Esophagus squamous epithelium (tissue), 5 donors: Measurements from ENCODE around the gene FGF11. TPM values are rescaled to one million over a fixed set of nuclear protein-coding genes. Genes with fewer than 3 reads are reported as not detected.

Experiments
- DNase-seq: peaks from one replicate; lab custom pipeline; 2025; lab: John Stamatoyannopoulos, UW
- H3K27ac ChIP-seq, 4 donors: fragments of 200-600 bp; sonication (generic); one replicate each; pipeline ENCODE4 v1.5.1; 2016 to 2019; ENCODE audit warnings: mild to moderate bottlenecking in 1 of 4
- H3K27me3 ChIP-seq, 4 donors: fragments of 200-600 bp; sonication (generic); 1 replicate in 3 of 4; 2 replicates in 1 of 4; pipeline versions ENCODE4 v1.5.1 to v1.6.0; 2017 to 2021; ENCODE audit warnings: antibody characterized with exemption in 1 of 4
- H3K36me3 ChIP-seq, 3 donors: fragments of 200-600 bp; sonication (generic); one replicate each; pipeline ENCODE4 v1.5.1; 2016 to 2019
- H3K4me1 ChIP-seq, 3 donors: fragments of 200-600 bp; sonication (generic); one replicate each; pipeline ENCODE4 v1.5.1; 2017 to 2019
- H3K4me3 ChIP-seq, 4 donors: fragments of 200-600 bp; sonication (generic); 1 replicate in 3 of 4; 2 replicates in 1 of 4; pipeline ENCODE4 v1.5.1; 2016 to 2019; ENCODE audit warnings: mild to moderate bottlenecking in 2 of 4, moderate library complexity in 1 of 4
- H3K9me3 ChIP-seq, 3 donors: fragments of 200-600 bp; sonication (generic); one replicate each; pipeline ENCODE4 v1.5.1; 2016 to 2019
- CTCF ChIP-seq, 6 experiments: fragments of 450-650 bp in 4 of 6; fragments of 200-600 bp in 2 of 6; sonication (generic) in 2 of 6; IDR thresholded peaks; one replicate each; pipeline ENCODE4 v1.5.1; 2016 to 2019; ENCODE audit warnings: antibody characterized with exemption in 6 of 6, mild to moderate bottlenecking in 4 of 6, moderate library complexity in 4 of 6
- POLR2A ChIP-seq, 4 donors: fragments of 450-650 bp; IDR thresholded peaks; one replicate each; pipeline ENCODE4 v1.6.1; 2017; ENCODE audit warnings: antibody characterized with exemption in 4 of 4, mild to moderate bottlenecking in 4 of 4, moderate library complexity in 3 of 4
- WGBS, 2 donors: methylation state at CpG; one replicate each; pipeline ENCODE4 v1.1.5; 2018; 5-methylcytosine and 5-hydroxymethylcytosine counted together
- intact Hi-C: fragments of 100-400 bp; cut with DNase I; formaldehyde crosslinking; loops from one replicate; pipeline ENCODE4 v1.15.0; 2022
- total RNA-seq, 4 donors: library from RNA; depleted of rRNA; stranded (reverse); fragments of >200 nt; gene quantifications; one replicate each; pipeline ENCODE4 v1.1.0, GENCODE V29; 2016
- donor health status: DM: yes; HTN: yes; CAD: no.

FGF11 gene
- total RNA-seq, 4 donors from 2014 or later: 2.7 to 18.1 (median 6.1) TPM

- no peak overlapping the region for H3K27ac ChIP-seq
- no peaks in the 10 kb centered on the region for H3K4me1 ChIP-seq
- TF ChIP-seq POLR2A (IDR thresholded peaks at IDR 0.05): no peak
- TF ChIP-seq CTCF (IDR thresholded peaks at IDR 0.05): no peak
- H3K36me3 ChIP-seq: no peaks in the 10 kb centered on the region
- no peaks in the 10 kb centered on the region for H3K9me3 ChIP-seq
- no peaks in the 10 kb centered on the region for H3K27me3 ChIP-seq
- intact Hi-C loops: no loop called here
- H3K4me3 ChIP-seq: no peak overlapping the region
- DNase-seq: no peak
- 84 to 90% methylated on average over 4 to 5 of the region's 8 CpGs for WGBS, 2 donors
These were observed 13.6 kb upstream of the FGF11 start for GRCh38 chr17:7425756-7426155.

GRCh38 chr17:7426203-7426863, 13.0 kb upstream of the FGF11 start:
- 94 to 95% methylated on average over 20 to 21 of the region's 33 CpGs for WGBS, 2 donors
- Histone ChIP-seq H3K36me3 (no peaks in the 10 kb centered on the region), H3K4me1 (no peaks in the 10 kb centered on the region), H3K9me3 (no peaks in the 10 kb centered on the region), H3K4me3 (no peak overlapping the region), H3K27me3 (no peaks in the 10 kb centered on the region), H3K27ac (no peak overlapping the region)
- DNase-seq: no peak
- intact Hi-C loops: no loop called here
- TF ChIP-seq CTCF (IDR thresholded peaks at IDR 0.05): no peak
- TF ChIP-seq POLR2A (IDR thresholded peaks at IDR 0.05): no peak

GRCh38 chr17:7426896-7427489, 12.3 kb upstream of the FGF11 start:
- Histone ChIP-seq H3K36me3 (no peaks in the 10 kb centered on the region), H3K4me1 (no peaks in the 10 kb centered on the region), H3K27ac (no peak overlapping the region), H3K9me3 (no peaks in the 10 kb centered on the region), H3K4me3 (no peak overlapping the region), H3K27me3 (no peaks in the 10 kb centered on the region)
- WGBS, 2 donors: 73 to 81% methylated on average over 2 to 4 of the region's 29 CpGs
- no peak for DNase-seq
- intact Hi-C loops: no loop called here
- TF ChIP-seq POLR2A (IDR thresholded peaks at IDR 0.05) (no peak), CTCF (IDR thresholded peaks at IDR 0.05) (no peak)

- Histone ChIP-seq H3K9me3 (no peaks in the 10 kb centered on the region), H3K36me3 (no peaks in the 10 kb centered on the region), H3K4me1 (no peaks in the 10 kb centered on the region), H3K4me3 (no peak overlapping the region), H3K27ac (no peak overlapping the region), H3K27me3 (no peaks in the 10 kb centered on the region)
- DNase-seq: no peak
- no peak for TF ChIP-seq POLR2A (IDR thresholded peaks at IDR 0.05)
- no peak for TF ChIP-seq CTCF (IDR thresholded peaks at IDR 0.05)
- intact Hi-C loops: no loop called here
- WGBS, 2 donors: 88 to 93% methylated on average over 5 to 7 of the region's 7 CpGs
These were observed 11.8 kb upstream of the FGF11 start for GRCh38 chr17:7427549-7427948.

GRCh38 chr17:7428557-7428956, 10.8 kb upstream of the FGF11 start, which contains the start of gene SPEM3:
TSS of gene SPEM3 (plus strand) at chr17:7428857. CDS start at chr17:7428903, 46 bp downstream.
- Histone ChIP-seq H3K27ac (no peak within 1 kb of the TSS), H3K27me3 (no peaks in the 10 kb centered on the region), H3K9me3 (no peaks in the 10 kb centered on the region), H3K4me1 (no peaks in the 10 kb centered on the region), H3K4me3 (no peak within 1 kb of the TSS), H3K36me3 (no peaks in the 10 kb centered on the region)
- TF ChIP-seq POLR2A (IDR thresholded peaks at IDR 0.05) (no peak), CTCF (IDR thresholded peaks at IDR 0.05) (no peak)
- 58 to 73% methylated on average over 3 to 5 of the region's 5 CpGs for WGBS, 2 donors
- no peak for DNase-seq
- intact Hi-C loops: no loop called here
